ENCODE measurements around the gene CXorf66.

DNA sequence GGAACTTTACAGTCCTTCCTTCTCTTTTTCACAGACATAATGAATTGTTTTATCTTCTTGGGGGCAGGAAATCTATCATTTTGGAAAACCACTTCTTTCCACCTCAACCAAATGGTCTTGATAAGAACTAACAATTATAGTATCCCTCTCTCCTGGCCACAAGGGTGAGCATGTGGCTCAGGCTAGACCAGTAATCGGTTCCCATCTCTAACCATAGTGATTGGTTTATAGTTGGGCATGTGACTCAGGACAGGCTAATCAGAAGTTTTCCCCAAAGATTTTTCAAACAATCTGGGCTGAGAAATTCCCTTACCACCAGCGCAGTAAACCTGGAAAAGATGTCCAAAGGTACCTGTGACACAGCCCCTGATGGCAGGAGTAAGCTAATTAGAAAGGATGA is 4.0 kb upstream of the CXorf66 start:
- TF ChIP-seq CTCF (IDR thresholded peaks at IDR 0.05) (no peak), POLR2AphosphoS5 (IDR thresholded peaks at IDR 0.05) (no peak), POLR2A (IDR thresholded peaks at IDR 0.05) (no peak)
